ENCODE measurements around the gene GTF3C1. TPM values are rescaled to one million over a fixed set of nuclear protein-coding genes. Genes with fewer than 3 reads are reported as not detected.

GTF3C1 gene
- total RNA-seq, 1 experiment from 2014 or later: 38.1 TPM

GRCh38 chr16:27445502-27446175 is 104.1 kb downstream of the GTF3C1 start:
- Mint-ChIP-seq H3K4me3 (ENCODE audit: unreplicated experiment) (no peak overlapping the region), H3K36me3 (ENCODE audit: insufficient read depth, unreplicated experiment) (no peaks in the 10 kb centered on the region), H3K27ac (ENCODE audit: low read depth, unreplicated experiment) (no peak overlapping the region), H3K4me1 (ENCODE audit: insufficient read depth, unreplicated experiment) (peaks cover 5% of the 10 kb centered on the region), H3K27me3 (ENCODE audit: insufficient read depth, unreplicated experiment) (no peaks in the 10 kb centered on the region), H3K9me3 (ENCODE audit: unreplicated experiment) (no peaks in the 10 kb centered on the region)
- DNase-seq (ENCODE audit: unreplicated experiment): no peak
- ChIA-PET POLR2A (no interaction called here), CTCF (interaction anchor here (0.5 to 2.3 kb wide), 3 partner anchors 11 to 1175 kb away, joined by 4 to 11 read pairs (median 6); no protein-coding TSS in a partner anchor)
- TF ChIP-seq CTCF (IDR thresholded peaks at IDR 0.05; ENCODE audit: unreplicated experiment): no peak
- intact Hi-C loops (cut with micrococcal nuclease): no loop called here
- BruUV-seq (replicated peaks): no TSS peak

- Mint-ChIP-seq H3K27ac (ENCODE audit: low read depth, unreplicated experiment) (no peak overlapping the region), H3K36me3 (ENCODE audit: insufficient read depth, unreplicated experiment) (no peaks in the 10 kb centered on the region), H3K4me1 (ENCODE audit: insufficient read depth, unreplicated experiment) (peaks cover 5% of the 10 kb centered on the region), H3K27me3 (ENCODE audit: insufficient read depth, unreplicated experiment) (no peaks in the 10 kb centered on the region), H3K9me3 (ENCODE audit: unreplicated experiment) (no peaks in the 10 kb centered on the region), H3K4me3 (ENCODE audit: unreplicated experiment) (no peak overlapping the region)
- no TSS peak for BruUV-seq (replicated peaks)
- POLR2A ChIA-PET: no interaction called here
- CTCF ChIA-PET: interaction anchor here (0.5 to 1.6 kb wide), 2 partner anchors 12 to 213 kb away, joined by 3 to 6 read pairs; no protein-coding TSS in a partner anchor
- intact Hi-C loops (cut with micrococcal nuclease): no loop called here
- DNase-seq (ENCODE audit: unreplicated experiment): no peak
- TF ChIP-seq CTCF (IDR thresholded peaks at IDR 0.05; ENCODE audit: unreplicated experiment): no peak
Observed at GRCh38 chr16:27444470-27444869, 105.2 kb downstream of the GTF3C1 start.

DNA sequence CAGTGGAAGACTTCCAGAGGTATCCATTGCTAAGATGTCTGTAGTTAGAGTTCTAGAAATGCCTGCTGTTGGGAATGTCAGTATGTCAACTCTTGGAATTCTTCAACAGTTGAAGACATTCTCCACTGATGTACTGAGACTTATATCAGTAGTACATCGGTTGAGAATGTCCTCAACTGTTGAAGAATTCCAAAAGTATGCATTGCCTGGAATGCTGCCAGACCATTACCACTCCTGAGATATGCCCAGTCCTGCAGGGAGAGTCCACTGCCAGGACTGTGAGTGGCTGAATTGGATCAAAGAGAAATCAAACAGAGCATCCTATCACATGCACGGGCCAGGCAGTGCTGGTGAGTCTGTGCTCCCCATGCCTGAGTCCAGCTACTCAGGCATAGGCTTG is 105.7 kb downstream of the GTF3C1 start:
- Mint-ChIP-seq H3K9me3 (ENCODE audit: unreplicated experiment) (no peaks in the 10 kb centered on the region), H3K36me3 (ENCODE audit: insufficient read depth, unreplicated experiment) (no peaks in the 10 kb centered on the region), H3K4me3 (ENCODE audit: unreplicated experiment) (no peak overlapping the region), H3K27ac (ENCODE audit: low read depth, unreplicated experiment) (no peak overlapping the region), H3K27me3 (ENCODE audit: insufficient read depth, unreplicated experiment) (no peaks in the 10 kb centered on the region), H3K4me1 (ENCODE audit: insufficient read depth, unreplicated experiment) (peaks cover 5% of the 10 kb centered on the region)
- CTCF ChIA-PET: interaction anchor here (0.5 to 1.6 kb wide), 4 partner anchors 12 to 288 kb away, joined by 3 to 6 read pairs (median 3); no protein-coding TSS in a partner anchor
- POLR2A ChIA-PET: no interaction called here
- no peak for TF ChIP-seq CTCF (IDR thresholded peaks at IDR 0.05; ENCODE audit: unreplicated experiment)
- no peak for DNase-seq (ENCODE audit: unreplicated experiment)
- intact Hi-C loops (cut with micrococcal nuclease): no loop called here
- no TSS peak for BruUV-seq (replicated peaks)

- H3K36me3 Mint-ChIP-seq (ENCODE audit: insufficient read depth, unreplicated experiment): no peaks in the 10 kb centered on the region
- no peaks in the 10 kb centered on the region for H3K27me3 Mint-ChIP-seq (ENCODE audit: insufficient read depth, unreplicated experiment)
- H3K27ac Mint-ChIP-seq (ENCODE audit: low read depth, unreplicated experiment): no peak overlapping the region
- POLR2A ChIA-PET: no interaction called here
- no peaks in the 10 kb centered on the region for H3K4me1 Mint-ChIP-seq (ENCODE audit: insufficient read depth, unreplicated experiment)
- H3K4me3 Mint-ChIP-seq (ENCODE audit: unreplicated experiment): no peak overlapping the region
- CTCF ChIA-PET: interaction anchor here (1.2 to 1.3 kb wide), 2 partner anchors 9 to 15 kb away, joined by 3 to 5 read pairs; no protein-coding TSS in a partner anchor
- BruUV-seq (replicated peaks): no TSS peak
- intact Hi-C loops (cut with micrococcal nuclease): no loop called here
- no peak for DNase-seq (ENCODE audit: unreplicated experiment)
- TF ChIP-seq CTCF (IDR thresholded peaks at IDR 0.05; ENCODE audit: unreplicated experiment): no peak
- H3K9me3 Mint-ChIP-seq (ENCODE audit: unreplicated experiment): no peaks in the 10 kb centered on the region
Observed at GRCh38 chr16:27441998-27442397, 107.7 kb downstream of the GTF3C1 start.

Measured in MCF 10A (cell line).